GM10847 (cell line): Measurements from ENCODE around the gene CREB3L4.

Source experiments
- POLR2A ChIP-seq: IDR thresholded peaks from 2 replicates; pipeline ENCODE4 v1.6.1; 2011; ENCODE audit not compliant: insufficient read length; ENCODE audit errors: extremely low read depth

The CREB3L4 gene

DNA sequence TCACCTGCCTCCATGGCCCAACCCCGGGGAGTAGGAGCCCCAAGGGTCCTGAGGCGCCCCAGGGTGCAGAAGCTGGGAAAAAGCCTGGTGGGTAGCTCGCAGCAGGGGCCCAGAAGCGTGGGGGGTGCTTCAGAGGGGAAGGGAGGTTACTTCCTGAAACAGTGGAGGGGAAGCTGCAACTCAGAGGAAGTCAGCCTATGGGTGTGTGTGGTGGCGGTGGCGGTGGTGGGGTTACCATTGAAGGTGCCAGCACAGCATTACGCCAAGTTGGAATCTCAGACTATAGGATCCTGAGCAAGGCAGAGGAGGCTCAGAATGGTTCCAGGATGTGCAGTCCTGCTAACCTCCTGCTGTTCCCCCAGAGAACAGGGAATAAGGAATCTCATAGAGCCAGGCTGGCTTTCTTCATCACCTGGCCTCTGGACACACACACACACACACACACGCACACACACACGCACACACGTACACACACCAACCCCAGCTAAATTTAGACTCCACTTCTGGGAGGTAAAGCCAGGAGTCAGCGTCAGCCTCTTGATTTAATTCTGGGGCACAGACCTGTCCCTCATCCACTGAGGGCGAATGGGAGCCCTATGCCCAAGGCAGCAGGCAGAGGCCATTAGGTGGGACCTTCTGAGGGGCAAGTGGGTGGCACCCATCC is 22.4 kb upstream of the CREB3L4 start:
- peak; percentile 37 for TF ChIP-seq POLR2A

DNA sequence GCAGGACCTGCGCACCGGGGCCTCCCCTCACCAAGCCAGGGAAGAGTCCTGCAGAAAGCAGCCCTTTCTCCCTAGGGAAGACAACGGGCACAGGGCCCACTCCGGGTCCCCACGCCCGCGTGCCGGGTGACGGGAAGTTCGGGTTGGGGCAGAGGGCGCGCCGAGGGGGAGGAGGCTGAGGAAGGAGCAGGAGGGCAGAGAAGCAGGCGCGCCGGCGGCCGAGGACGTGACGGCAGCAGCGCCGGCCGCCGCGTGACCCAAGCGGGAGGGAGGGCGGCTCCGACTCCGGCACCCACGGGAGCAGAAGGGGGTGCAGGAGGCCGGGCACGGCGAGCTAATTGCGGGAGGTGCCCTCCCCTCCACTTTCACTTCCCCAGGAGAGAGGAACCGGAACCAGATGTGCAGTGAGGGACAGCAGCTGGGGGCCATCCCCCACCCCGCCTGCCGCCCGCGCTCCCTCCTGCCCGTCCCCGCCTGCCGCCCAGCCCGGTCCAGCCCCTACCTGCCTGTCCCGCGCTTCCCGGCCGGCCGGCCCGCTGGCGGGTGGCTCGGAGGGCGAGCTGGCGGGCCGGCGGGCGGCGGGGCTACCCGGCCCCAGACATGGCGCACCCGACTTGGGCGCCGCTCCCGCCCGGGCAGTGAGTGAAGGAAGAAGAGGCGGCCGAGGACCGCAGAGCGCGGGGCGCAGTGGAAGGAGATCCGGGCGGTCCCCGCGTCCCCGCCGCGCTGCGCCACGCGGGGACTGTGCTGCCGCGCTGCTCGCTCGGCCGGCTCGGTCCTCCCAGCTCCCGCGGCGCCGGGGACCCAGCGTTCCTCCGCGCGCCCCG is 21.7 kb upstream of the CREB3L4 start:
- TF ChIP-seq POLR2A, result peak; percentile 46

DNA sequence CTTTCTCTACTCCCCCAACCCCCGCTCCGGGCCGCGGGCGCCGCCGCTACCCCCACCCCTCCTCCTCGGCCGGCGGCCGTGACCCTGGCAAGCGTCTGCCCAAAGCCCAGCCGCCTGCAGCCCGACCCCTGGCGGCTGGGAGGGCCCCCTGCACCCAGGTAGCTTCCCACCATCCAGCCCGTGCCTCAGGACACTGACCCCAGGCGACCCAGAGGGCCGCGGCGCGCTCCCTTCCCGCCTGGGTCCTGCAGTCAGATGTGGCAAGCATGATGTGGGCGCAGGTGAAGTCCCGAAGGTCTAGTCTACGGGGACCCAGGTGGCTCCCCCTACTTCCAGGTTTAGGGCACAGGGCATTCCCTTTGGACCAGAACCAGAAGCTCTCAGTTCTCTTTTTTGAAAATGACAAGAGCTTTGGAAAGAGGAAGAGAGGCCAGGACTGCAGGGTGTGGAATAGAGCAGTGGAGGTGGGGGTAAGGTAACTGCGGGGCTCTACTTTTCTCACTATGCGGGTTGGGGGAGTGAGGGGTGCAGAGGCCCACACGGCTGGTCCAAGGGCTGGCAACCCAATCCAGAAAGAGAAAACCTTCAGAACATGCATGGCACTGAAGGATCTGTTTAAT is 21.0 kb upstream of the CREB3L4 start, which contains the start of gene DENND4B:
Gene DENND4B (minus strand): TSS at position 97 of the 620 bp plus-strand sequence. CDS start 2,344 bp downstream, outside the sequence.
- no peak for TF ChIP-seq POLR2A

DNA sequence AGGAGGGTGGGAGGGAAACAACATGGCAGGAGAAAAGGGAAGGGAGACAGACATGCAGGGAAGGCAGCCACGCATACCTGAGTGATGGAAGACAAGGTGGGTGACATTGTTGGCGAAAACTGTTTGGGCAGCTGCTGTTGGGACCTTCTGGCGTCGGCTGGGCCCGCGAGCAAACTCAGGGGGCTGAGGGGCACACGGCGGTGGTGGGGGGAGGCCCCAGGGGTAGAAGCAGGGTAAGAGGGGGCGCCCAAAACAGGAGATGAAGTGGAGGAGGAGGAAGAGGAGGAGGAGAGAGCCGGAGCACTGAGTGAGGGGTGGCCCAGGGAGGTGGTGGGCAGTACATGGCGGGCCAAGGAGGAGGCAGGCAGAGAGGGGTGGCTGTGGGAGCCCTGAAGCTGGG is 16.5 kb upstream of the CREB3L4 start:
- TF ChIP-seq POLR2A, result no peak

DNA sequence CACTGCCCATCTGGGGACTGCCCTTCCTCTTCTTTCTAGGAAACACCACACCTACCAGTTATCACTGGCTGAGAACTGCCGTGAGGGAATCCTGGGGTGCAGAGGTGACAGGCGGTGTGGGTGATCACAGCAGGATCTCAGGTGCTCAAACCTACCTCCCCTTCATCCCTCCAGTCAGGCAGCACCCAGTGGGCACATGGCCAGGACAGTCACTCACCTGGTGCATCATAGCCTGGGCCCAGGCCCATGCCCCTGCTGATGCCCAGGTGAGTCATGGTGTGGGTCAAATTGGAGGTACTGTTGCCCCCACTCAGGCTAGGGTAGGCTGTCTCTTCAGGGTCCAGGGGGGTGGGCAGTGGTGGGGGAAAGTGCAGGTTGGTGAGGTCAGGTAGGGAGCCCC is 15.9 kb upstream of the CREB3L4 start:
- TF ChIP-seq POLR2A, result no peak

DNA sequence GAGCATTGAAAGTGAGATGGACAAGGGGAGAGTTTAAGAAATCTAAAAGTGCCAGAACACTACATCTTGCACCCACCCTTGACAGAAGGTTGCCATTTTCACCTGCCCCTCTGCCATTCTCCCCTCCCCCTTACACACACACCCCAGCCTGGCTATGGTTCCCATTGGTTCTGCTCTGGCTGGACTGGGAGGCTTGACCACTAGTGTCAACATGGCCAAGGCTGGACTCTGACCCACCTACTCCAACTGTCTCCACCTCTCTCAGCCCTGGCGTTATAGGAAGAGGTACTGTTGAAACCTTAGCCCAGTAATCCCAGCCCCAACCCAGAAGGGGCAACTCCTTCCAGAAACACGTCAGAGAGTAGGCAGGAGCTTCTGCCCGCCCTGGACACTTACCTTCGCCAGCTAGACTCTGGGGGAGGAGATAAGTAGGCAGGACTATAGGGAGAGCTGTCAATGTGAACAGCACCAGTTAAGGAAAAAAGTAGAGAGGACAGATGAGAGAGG is 13.8 kb upstream of the CREB3L4 start:
- TF ChIP-seq POLR2A, result no peak

DNA sequence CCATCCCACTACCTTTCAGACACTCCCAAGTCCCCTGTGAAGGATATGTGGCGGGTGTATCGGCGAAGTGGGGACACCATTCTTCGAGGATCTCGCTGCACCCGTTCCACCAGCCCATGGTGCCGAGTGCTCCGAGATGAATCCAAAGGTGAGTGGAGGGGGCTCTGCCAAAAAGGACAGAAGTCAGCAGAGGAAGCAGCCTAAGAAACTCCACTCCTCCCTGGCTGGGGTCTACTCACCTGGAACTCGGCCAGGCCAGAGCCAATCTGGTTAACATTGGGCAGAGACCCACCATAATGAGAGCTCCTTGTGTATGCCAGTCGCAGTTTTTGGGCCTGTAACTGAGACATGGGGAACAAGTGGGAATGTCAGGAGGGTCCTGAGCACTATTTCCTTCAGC is 12.9 kb upstream of the CREB3L4 start:
- no peak for TF ChIP-seq POLR2A

DNA sequence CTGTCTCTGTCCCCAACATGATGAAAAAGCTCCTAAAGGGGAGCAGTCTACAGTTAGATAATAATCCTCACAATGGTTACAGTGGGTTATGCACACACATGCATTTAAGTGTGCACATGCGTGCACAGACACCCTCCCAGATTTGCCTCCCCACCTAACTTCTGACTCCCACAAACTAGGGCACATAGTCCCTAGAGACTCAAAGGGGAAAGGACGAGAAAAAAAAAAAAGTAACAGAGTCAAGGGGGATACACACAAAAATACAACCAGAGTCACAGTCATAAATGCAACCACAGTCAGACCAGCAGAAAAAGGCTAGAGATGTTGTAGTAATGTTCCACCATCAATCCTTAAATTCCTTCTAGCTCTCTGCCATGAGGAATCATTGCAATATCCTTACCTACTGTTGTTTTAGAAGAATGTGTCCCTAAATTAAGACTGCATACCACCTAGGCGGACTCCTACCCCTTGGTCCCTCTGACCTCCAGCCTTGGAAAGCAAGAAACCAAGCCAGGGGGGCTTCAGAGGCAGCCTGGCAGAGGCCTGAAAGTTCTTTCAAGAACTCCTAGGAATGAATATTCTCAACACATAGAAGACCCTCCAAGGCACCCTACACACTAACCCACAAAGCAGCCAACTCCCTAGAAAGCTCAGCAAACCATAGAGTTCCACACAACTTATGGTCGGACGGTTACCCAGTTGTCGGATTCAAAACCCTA is 10.5 kb upstream of the CREB3L4 start:
- TF ChIP-seq POLR2A, result no peak

DNA sequence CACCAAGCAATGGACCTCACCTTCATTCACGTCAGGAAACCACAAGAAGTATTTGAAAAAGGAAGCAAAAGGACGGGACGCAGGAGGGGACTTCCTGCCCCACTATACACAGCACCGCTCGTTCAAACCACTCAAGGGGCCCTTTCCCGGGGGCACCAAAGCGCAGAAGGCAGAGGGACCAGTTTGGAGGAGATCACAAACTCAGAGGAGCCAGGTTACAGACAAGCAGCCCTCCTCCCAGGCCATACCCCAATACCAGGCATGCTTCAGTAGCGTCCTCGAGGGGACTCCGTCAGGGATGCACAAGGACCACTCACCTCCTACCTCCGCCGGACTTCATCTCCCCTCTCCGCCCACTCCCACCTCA is 10.0 kb upstream of the CREB3L4 start:
- peak; percentile 12 for TF ChIP-seq POLR2A

DNA sequence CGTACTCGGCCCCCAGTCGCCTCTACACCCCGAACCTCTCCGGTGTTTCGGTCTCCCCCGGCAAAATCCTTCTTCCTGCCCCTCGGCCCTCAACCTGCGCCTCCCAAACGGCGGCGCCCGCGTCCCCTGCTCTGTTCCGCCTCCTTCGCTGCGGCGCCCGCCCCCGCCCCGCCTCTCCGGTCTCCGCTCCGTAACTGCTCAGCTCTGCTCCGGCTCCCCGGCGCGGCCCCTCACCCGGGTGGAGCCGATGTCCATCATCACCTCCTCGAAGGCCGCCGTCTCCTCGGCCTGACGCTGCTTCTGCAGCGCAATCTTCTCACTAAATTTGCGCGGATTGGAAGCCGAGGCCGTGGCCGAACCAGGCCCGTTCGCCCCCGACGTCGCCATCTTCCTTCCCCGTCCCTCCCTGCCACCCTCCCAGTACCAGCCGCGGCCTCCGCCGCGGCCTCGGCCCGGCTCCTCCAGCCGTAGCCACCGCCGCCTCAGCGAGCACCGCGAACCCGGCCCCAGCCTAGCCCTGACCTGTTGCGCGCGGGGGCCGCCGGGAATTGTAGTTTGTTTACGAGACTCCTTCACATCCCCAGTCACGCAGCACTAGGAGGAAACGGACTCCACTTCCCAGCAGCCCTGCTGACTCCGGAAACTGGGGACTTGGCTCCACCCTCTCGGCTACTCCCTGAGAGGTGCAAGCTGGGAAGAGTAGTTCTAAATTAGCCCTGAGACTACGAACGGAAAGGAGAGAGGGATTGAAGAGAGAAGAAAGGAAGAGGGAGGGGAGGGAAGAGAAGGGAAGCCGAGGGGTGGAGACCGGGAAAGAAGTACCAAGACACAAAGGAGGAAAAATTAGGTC is 9.4 kb upstream of the CREB3L4 start, which contains the start of gene CRTC2:
Gene CRTC2 (minus strand): TSS at position 502 of the 850 bp plus-strand sequence. CDS start 115 bp downstream, at position 387.
- TF ChIP-seq POLR2A, result peak; percentile 60

DNA sequence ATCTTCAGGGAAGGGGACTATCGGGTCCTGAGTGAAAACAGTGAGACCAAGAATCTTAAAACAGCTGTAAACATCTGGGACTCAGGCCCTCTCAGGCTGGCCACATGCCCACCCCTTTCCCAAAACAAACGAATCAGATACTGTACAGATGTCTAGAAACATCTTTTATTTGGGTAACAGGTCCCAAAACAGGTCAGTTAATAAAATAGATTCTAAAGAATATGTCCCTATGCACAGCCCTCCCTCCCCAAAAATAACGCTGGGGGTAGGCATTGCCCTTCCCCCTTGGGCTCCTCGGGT is 8.8 kb upstream of the CREB3L4 start:
- no peak for TF ChIP-seq POLR2A

DNA sequence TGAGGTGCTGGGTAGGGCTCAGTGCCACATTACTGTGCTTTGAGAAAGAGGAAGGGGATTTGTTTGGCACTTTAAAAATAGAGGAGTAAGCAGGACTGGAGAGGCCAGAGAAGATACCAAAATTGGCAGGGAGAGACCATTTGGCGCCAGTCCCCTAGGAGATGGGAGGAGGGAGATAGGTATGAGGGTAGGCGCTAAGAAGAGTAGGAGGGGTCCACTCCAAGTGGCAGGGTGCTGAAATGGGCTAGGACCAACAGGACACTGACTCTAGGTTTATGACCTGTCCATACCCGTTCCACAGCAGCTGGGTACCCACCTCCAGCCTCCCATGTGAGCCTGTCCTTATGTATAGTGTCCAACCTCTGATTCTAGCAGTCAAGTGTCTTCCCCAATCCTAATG is 8.2 kb upstream of the CREB3L4 start:
- no peak for TF ChIP-seq POLR2A

DNA sequence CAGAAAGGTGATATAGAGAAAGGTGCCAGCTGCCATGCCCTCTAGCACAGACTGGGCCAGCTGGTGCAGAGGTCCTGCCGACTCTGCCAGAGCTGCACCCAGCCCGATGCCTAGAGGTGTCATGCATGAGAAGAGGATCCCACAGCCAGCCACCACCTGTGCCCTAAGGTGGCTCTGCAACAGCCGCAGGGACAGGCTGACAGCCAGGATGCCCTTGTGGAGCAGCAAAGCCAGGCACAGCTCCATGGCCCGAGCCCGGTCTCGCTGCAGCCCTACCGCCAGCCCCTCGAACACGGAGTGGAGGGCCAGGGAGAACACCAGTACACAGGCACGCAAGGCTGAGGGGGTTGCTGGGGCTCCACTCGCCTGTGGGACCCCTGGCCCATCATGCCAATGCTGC is 7.5 kb upstream of the CREB3L4 start:
- TF ChIP-seq POLR2A, result no peak

DNA sequence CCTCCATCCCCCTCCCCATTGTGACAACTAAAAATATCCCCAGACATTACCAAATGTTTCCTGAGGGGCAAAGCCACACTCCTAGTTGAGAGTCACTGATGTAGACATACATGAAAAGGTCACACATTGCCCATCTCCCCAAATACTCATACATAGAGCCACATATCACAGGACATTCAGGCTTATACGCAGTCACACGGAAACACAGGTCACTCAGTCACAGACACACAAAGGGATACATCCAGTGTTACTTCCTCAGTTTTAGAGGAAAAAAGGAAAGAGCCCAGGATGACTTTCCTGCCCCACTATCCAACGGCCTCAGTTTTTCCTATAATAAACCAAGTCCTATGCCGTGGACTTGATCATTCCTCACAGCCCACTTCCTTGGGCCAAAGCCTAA is 6.3 kb upstream of the CREB3L4 start:
- no peak for TF ChIP-seq POLR2A
